Common myeloid progenitor, CD34-positive (primary cell): ENCODE data around the gene IFNGR2.

Source experiments
- CTCF ChIA-PET: fragments of 350-600 bp; sonication (Branson Sonifier 250); formaldehyde crosslinking; loops from one replicate; lab custom pipeline; 2021; ENCODE audit warnings: antibody characterized with exemption; lab: Charles Lee
- POLR2A ChIA-PET: fragments of 350-600 bp; sonication (Branson Sonifier 250); formaldehyde crosslinking; loops from one replicate; lab custom pipeline; 2021; ENCODE audit warnings: antibody characterized with exemption; lab: Charles Lee
- DNase-seq, 3 donors: peaks; one replicate each; pipeline versions ENCODE4 v3.0.0 to v3.0.0-alpha.2; 2013
- H3K27ac ChIP-seq, 2 experiments: 1 replicate in 1 of 2; 2 replicates in 1 of 2; pipeline ENCODE4 v1.7.0; 2013; ENCODE audit warnings: inconsistent platforms in 2 of 2, low read length in 2 of 2, mild to moderate bottlenecking in 2 of 2, low read depth in 1 of 2, moderate library complexity in 1 of 2; ENCODE audit not compliant: severe bottlenecking in 2 of 2, insufficient read depth in 1 of 2, poor library complexity in 1 of 2
- H3K27me3 ChIP-seq, 5 experiments: replicated peaks in 2 of 5; 1 replicate in 3 of 5; 2 replicates in 2 of 5; pipeline versions ENCODE4 v1.6.1 to v1.7.0; 2013; ENCODE audit warnings: low read length in 4 of 5, mild to moderate bottlenecking in 2 of 5, moderate library complexity in 2 of 5, inconsistent platforms in 1 of 5; ENCODE audit not compliant: insufficient read depth in 5 of 5, control insufficient read depth in 4 of 5
- H3K36me3 ChIP-seq, 4 experiments: 1 replicate in 2 of 4; 2 replicates in 2 of 4; pipeline versions ENCODE4 v1.6.1 to v1.7.0; 2013; ENCODE audit warnings: low read length in 3 of 4, control low read depth in 1 of 4, mild to moderate bottlenecking in 1 of 4; ENCODE audit not compliant: control insufficient read depth in 4 of 4, insufficient read depth in 4 of 4
- H3K4me1 ChIP-seq, 4 experiments: 1 replicate in 3 of 4; 2 replicates in 1 of 4; pipeline versions ENCODE4 v1.6.1 to v1.7.1; 2013; ENCODE audit warnings: low read length in 3 of 4, mild to moderate bottlenecking in 3 of 4, control low read depth in 1 of 4, inconsistent platforms in 1 of 4, moderate library complexity in 1 of 4; ENCODE audit not compliant: control insufficient read depth in 4 of 4, insufficient read depth in 4 of 4; ENCODE audit errors: control extremely low read depth in 1 of 4
- H3K4me3 ChIP-seq, 7 experiments: 1 replicate in 4 of 7; 2 replicates in 3 of 7; pipeline versions ENCODE4 v1.5.1 to v1.7.0; 2013; ENCODE audit warnings: mild to moderate bottlenecking in 7 of 7, low read length in 6 of 7, moderate library complexity in 6 of 7, inconsistent platforms in 2 of 7, low read depth in 2 of 7, control low read depth in 1 of 7; ENCODE audit not compliant: insufficient read depth in 4 of 7, control insufficient read depth in 1 of 7; ENCODE audit errors: extremely low read depth in 1 of 7
- H3K9me3 ChIP-seq, 5 experiments: 1 replicate in 4 of 5; 2 replicates in 1 of 5; pipeline versions ENCODE4 v1.6.1 to v1.7.1; 2013; ENCODE audit warnings: low read length in 4 of 5, mild to moderate bottlenecking in 2 of 5, inconsistent platforms in 1 of 5, low read depth in 1 of 5, moderate library complexity in 1 of 5; ENCODE audit not compliant: control insufficient read depth in 4 of 5, insufficient read depth in 2 of 5; ENCODE audit errors: control extremely low read depth in 1 of 5
- WGBS: methylation state at CpG from one replicate; pipeline ENCODE4 v1.1.5; 2013; ENCODE audit not compliant: insufficient coverage; 5-methylcytosine and 5-hydroxymethylcytosine counted together

The IFNGR2 gene

GRCh38 chr21:33481314-33481943, 78.2 kb downstream of the IFNGR2 start:
- 96% methylated on average over 8 of the region's 9 CpGs for WGBS
- Histone ChIP-seq H3K36me3 (no peaks in the 10 kb centered on the region), H3K9me3 (no peaks in the 10 kb centered on the region), H3K4me1 (peaks cover 0 to 15% (median 13%) of the 10 kb centered on the region in 4 experiments), H3K4me3 (no peak overlapping the region), H3K27ac (no peak overlapping the region), H3K27me3 (no peaks in the 10 kb centered on the region)
- CTCF ChIA-PET = interaction anchor here (2.3 to 3.0 kb wide), 2 partner anchors 10 to 36 kb away, joined by 5 to 13 read pairs; partner anchors contain the start of gene DNAJC28
- DNase-seq = no peak
- POLR2A ChIA-PET = interaction anchor here (0.6 kb wide), 1 partner anchor 12 kb away, joined by 3 read pairs; no protein-coding TSS in a partner anchor
